ENCODE data around the gene S1PR2.

Gene S1PR2

GRCh38 chr19:10230861-10231611 is at the start of gene S1PR2:
Gene S1PR2, minus strand, starts transcription at chr19:10231331. Its CDS starts 6,426 bp downstream, at chr19:10224905.
- FAIRE-seq, result peak; percentile 80
- DNase-seq (ENCODE audit: extremely low spot score, insufficient read length, low read depth), result peak; percentile 68

DNA sequence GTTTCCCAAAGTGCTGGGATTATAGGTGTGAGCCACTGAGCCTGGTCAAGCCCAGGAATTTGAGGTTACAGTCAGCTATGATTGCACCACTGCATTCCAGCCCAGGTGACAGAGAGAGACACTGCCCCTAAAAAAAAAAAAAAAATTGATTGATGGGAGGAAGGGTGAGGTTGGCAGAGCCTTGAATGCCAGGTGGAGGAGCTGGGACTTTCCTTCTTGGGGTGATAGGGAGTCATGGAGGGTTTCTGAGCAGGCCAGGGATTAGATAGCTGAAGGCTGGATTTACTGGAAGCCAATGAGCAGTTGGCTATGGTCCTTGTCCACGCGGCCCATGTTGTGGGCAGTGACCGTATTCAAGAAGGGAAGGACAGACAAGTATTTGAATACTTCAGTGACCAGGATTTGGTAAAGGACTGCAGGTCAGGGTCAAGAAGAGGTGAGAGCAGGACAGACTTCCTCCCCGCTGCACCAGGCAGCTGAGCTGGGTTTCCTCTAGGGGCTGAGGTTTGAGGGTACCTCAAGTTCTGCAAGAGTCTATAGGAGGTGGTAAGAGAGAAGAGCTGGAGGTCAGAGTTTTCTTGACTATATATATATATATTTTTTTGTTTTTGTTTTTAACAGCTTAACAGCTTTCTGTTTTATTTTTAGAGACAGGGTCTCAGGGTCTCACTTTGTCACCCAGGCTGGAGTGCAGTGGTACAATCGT is 48.8 kb upstream of the S1PR2 start:
- DNase-seq (ENCODE audit: extremely low spot score, insufficient read length, low read depth) (no peak), FAIRE-seq (no peak)

- DNase-seq (ENCODE audit: extremely low spot score, insufficient read length, low read depth) (no peak), FAIRE-seq (no peak)
Observed at GRCh38 chr19:10278935-10279334, 47.8 kb upstream of the S1PR2 start.

GRCh38 chr19:10277795-10278589 is 46.9 kb upstream of the S1PR2 start:
- DNase-seq (ENCODE audit: extremely low spot score, insufficient read length, low read depth) (no peak), FAIRE-seq (no peak)

DNA sequence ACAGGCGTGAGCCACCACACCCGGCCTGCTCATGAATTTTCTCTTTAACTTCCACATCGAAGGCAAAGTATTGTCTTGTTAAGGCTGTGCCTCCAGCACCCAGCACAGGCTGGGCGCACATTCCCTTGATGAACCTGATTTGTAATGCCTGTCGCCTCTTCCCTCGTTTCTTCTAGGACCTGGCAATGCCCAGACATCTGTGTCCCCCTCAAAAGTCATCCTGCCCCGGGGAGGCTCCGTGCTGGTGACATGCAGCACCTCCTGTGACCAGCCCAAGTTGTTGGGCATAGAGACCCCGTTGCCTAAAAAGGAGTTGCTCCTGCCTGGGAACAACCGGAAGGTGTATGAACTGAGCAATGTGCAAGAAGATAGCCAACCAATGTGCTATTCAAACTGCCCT is 43.5 kb upstream of the S1PR2 start:
- FAIRE-seq (no peak), DNase-seq (ENCODE audit: extremely low spot score, insufficient read length, low read depth) (no peak)

DNA sequence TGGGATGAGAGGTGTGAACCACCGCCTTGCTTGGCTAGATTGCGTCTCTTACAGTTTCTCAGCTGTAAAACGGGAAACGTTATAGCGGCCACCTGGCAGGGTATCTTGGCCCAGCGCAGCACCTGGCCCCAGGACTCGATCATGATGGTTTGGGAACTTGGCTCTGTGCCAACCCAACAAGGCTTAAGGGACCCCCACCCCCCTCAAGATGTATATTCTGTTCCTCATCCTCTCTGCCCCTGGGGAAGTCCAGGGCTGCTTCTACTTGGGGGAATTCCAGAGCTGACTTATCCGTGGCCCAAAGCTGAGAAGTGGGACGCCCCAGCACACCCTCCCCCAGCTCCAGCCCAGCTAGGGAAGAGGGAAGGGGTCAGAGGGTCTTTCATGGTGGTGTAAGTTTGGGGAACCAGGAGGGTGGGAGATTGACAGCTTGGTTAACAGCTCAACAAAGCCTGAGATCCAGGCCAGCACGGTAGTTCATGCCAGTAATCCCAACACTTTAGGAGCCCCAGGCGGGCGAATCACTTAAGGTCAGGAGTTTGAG is 40.5 kb upstream of the S1PR2 start:
- FAIRE-seq (peak; percentile 92), DNase-seq (ENCODE audit: extremely low spot score, insufficient read length, low read depth) (no peak)

- peak; percentile 94 for FAIRE-seq
- DNase-seq (ENCODE audit: extremely low spot score, insufficient read length, low read depth), result no peak
Observed at GRCh38 chr19:10270616-10271394, 39.7 kb upstream of the S1PR2 start, which contains the start of gene ICAM1. Gene ICAM1, plus strand, starts transcription at chr19:10271120. Its CDS starts 40 bp downstream, at chr19:10271160.

- DNase-seq (ENCODE audit: extremely low spot score, insufficient read length, low read depth) (no peak), FAIRE-seq (peak; percentile 80)
Observed at GRCh38 chr19:10270180-10270615, 39.1 kb upstream of the S1PR2 start.

DNA sequence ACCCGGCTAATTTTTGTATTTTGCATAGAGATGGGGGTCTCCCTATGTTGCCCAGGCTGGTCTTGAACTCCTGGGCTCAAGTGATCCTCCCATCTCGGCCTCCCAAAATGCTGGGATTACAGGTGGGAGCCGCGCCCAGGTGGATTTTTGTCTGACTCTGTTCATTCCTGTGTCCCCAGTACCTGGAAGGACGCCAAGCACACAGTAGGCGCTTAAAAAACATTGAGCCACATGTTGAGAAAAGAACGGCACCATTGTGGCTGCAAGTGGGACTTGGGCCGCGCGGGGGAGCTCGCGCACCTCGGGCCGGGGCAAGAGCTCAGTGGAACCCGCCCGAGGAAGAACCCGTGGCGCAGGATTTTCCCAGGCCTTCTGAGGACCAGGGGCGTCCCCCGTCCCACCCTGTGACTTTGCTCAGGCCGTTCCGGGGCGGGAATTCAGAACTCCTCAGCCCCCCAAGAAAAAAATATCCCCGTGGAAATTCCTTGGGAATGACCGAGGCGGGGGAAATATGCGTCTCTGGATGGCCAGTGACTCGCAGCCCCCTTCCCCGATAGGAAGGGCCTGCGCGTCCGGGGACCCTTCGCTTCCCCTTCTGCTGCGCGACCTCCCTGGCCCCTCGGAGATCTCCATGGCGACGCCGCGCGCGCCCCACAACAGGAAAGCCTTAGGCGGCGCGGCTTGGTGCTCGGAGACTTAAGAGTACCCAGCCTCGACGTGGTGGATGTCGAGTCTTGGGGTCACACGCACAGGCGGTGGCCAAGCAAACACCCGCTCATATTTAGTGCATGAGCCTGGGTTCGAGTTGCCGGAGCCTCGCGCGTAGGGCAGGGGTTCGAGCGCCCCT is 38.4 kb upstream of the S1PR2 start:
- DNase-seq (ENCODE audit: extremely low spot score, insufficient read length, low read depth), result no peak
- FAIRE-seq, result peak; percentile 84

- no peak for FAIRE-seq
- DNase-seq (ENCODE audit: extremely low spot score, insufficient read length, low read depth), result no peak
Observed at GRCh38 chr19:10268071-10268470, 36.9 kb upstream of the S1PR2 start.

DNA sequence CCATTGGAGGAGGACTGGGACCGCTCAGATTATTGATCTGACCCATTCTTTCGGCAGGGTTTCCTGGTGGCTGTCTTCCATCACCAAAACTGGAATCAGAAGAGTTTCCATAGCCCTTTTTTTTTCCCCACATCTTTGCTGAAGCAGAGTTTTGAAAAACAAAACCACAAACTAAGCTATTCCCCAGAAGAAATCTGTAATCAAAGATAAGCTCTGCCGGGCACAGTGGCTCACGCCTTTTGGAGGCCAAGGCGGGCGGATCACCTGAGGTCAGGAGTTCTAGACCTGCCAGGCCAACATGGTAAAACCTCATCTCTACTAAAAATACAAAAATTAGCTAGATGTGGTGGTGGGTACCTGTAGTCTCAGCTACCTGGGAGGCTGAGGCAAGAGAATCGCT is 35.6 kb upstream of the S1PR2 start:
- no peak for FAIRE-seq
- DNase-seq (ENCODE audit: extremely low spot score, insufficient read length, low read depth), result no peak

- no peak for FAIRE-seq
- DNase-seq (ENCODE audit: extremely low spot score, insufficient read length, low read depth), result no peak
Observed at GRCh38 chr19:10262771-10263170, 31.6 kb upstream of the S1PR2 start.

GRCh38 chr19:10260141-10260584 is 29.0 kb upstream of the S1PR2 start:
- DNase-seq (ENCODE audit: extremely low spot score, insufficient read length, low read depth), result no peak
- FAIRE-seq, result no peak

DNA sequence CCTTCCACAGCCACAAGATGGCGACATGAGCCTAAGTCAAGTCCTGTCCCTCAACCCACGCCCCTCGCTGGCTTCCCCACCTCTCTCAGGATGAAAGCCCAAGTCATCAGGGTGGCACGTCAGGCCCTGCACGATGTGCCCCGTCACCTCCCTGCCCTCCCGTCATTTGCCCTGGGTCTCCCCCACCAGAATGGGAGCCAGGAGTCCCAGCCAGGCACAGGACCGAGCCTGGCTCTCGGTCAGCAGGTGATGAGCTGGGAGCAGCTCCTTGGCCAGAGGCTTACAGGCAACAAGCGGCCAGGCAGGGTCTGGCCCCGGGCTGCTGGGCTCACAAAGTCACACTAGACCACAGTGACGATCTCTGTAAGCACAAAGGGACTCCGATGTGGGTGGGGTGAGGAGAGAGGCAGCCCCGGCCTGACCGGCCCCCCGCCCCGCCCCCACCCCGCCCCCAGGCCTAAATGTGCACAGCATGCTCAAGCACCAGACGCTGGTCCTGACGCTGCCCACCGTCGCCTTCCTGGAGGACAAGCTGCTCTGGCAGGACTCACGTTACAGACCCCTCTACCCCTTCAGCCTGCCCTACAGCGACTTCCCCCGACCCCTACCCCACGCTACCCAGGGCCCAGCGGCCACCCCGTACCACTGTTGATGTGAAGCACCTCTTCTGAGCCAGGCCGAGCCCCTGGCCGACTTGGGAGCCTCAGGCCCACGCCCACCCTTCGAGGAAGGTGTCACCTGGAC is 28.2 kb upstream of the S1PR2 start:
- DNase-seq (ENCODE audit: extremely low spot score, insufficient read length, low read depth) (no peak), FAIRE-seq (peak; percentile 87)

DNA sequence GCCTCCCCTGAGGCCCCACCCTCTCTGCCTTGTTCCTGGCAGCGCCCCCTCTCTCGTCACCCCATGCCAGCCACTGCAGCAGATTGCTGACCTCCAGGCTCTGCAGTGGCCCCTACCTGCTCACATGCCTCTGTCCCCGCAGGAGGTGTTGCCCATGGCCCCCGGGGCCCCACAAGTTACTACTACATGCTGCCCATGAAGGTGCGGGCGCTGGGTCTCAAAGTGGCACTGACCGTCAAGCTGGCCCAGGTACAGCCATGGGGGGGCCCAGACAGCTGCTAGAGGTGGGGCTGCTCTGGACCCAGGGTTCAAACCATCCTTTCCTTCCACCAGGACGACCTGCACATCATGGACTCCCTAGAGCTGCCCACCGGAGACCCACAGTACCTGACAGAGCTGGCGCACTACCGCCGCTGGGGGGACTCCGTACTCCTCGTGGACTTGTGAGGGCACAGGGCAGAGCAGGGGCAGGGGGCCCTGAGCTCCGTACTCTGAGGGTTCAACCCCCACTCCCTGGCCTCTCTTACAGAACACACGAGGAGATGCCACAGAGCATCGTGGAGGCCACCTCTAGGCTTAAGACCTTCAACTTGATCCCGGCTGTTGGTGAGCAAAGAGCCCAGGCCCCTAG is 27.1 kb upstream of the S1PR2 start:
- DNase-seq (ENCODE audit: extremely low spot score, insufficient read length, low read depth) (no peak), FAIRE-seq (no peak)

- no peak for FAIRE-seq
- DNase-seq (ENCODE audit: extremely low spot score, insufficient read length, low read depth), result no peak
Observed at GRCh38 chr19:10256970-10257615, 26.0 kb upstream of the S1PR2 start.

DNA sequence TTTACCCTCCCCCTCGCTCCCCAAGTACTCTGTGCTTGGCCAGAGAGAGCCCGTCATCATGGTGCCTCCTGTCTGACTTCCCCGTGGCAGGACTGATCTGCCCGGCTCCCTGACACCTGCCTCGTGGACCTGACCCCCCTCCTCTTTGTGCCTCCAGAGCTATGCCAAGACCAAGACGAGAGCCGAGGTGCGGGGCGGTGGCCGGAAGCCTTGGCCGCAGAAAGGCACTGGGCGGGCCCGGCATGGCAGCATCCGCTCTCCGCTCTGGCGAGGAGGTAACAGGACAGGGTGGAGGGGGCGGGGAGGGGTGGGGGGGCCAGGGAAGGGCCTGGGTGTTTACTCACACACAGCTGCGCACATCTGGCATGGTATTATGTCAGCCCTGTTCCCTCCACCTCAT is 25.4 kb upstream of the S1PR2 start:
- no peak for FAIRE-seq

More for the DNA sequence above, 25.4 kb upstream of the S1PR2 start:
- no peak for DNase-seq (ENCODE audit: extremely low spot score, insufficient read length, low read depth)

All from GM18507 (cell line).